Measurements from ENCODE around the gene LSG1. TPM values are rescaled to one million over a fixed set of nuclear protein-coding genes. Genes with fewer than 3 reads are reported as not detected.

Gene LSG1
- total RNA-seq, 1 donor from 2014 or later = 45.5 TPM

DNA sequence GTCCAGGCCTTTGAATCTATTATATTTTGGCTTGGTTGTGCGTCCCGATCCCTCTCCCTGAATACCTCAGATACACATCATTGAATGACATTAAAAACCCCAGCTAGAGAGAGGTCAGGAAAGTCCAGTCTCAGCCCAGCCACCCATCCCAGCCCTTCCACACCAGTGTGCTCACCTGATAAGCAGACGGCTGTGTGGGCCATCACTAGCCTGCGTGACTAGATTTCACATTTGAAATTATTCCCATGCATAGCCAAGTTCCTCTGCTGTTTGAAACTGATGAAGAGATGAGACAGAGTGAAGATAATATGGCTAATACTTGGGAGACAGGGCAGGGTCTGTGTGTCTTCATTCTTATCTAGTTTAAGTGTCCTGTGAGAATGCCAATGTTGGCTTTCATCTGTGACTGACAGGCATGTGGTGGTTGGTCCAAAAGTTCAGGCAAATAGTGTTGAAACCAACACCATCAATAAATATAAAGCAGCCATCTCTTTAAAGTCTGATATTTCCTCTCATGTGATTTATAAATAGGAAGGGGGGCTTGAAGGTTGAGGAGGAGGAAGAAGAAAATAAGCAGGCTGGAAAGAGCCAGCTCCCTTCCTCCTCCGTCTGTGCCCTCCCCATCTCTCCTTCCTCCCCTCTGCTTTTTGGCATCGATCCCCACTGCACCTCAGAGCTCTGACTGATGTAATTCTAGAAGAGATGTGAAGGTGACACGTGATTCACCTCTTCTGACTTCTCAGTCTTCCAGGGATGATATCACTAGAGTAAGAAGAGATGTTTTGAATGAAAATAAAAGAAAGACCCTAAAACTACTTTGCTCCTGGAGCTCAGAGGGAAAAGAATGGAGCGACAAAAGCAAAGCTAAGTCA, 18.7 kb upstream of the LSG1 start:
- peaks cover 50% of the 10 kb centered on the region for H3K27me3 Mint-ChIP-seq (ENCODE audit: low read depth)
- H3K4me3 Mint-ChIP-seq = no peak overlapping the region
- no peaks in the 10 kb centered on the region for H3K36me3 Mint-ChIP-seq (ENCODE audit: low read depth)
- no peak overlapping the region for H3K27ac Mint-ChIP-seq (ENCODE audit: unreplicated experiment)
- H3K4me1 Mint-ChIP-seq = peaks cover 22% of the 10 kb centered on the region
- TF ChIP-seq, protein P1, sequence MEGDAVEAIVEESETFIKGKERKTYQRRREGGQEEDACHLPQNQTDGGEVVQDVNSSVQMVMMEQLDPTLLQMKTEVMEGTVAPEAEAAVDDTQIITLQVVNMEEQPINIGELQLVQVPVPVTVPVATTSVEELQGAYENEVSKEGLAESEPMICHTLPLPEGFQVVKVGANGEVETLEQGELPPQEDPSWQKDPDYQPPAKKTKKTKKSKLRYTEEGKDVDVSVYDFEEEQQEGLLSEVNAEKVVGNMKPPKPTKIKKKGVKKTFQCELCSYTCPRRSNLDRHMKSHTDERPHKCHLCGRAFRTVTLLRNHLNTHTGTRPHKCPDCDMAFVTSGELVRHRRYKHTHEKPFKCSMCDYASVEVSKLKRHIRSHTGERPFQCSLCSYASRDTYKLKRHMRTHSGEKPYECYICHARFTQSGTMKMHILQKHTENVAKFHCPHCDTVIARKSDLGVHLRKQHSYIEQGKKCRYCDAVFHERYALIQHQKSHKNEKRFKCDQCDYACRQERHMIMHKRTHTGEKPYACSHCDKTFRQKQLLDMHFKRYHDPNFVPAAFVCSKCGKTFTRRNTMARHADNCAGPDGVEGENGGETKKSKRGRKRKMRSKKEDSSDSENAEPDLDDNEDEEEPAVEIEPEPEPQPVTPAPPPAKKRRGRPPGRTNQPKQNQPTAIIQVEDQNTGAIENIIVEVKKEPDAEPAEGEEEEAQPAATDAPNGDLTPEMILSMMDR (conservative IDR thresholded peaks at IDR 0.05) = no peak
- no peak for DNase-seq (ENCODE audit: low read depth, low spot score)
- no peaks in the 10 kb centered on the region for H3K9me3 Mint-ChIP-seq

DNA sequence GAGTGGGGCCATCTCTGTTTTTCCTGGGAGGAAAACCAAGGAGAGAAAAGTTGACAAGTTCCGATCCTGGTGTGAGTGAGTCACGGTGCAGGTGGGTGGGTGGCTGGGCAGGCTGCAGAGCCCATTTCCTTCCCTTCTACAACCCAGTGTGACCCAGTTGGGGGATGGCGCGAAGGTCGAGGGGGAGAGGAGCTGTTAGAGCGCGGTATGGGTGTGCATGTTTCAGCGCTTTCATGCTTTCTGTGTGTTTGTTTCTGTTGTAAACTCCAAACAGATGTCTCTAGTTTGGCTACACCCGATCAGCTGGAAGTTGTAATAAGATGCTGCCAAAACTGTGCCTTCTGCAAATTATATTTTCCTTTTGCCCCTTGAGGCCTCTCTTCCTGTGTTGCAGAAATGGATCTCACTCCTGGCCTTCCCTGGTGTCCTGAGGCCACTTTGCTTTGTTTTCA, 17.5 kb upstream of the LSG1 start:
- H3K4me3 Mint-ChIP-seq = peak overlapping the region; percentile 54
- no peaks in the 10 kb centered on the region for H3K9me3 Mint-ChIP-seq
- TF ChIP-seq, protein P1 (conservative IDR thresholded peaks at IDR 0.05) = no peak
- no peak overlapping the region for H3K27ac Mint-ChIP-seq (ENCODE audit: unreplicated experiment)
- H3K36me3 Mint-ChIP-seq (ENCODE audit: low read depth) = no peaks in the 10 kb centered on the region
- peaks cover 61% of the 10 kb centered on the region for H3K27me3 Mint-ChIP-seq (ENCODE audit: low read depth)
- DNase-seq (ENCODE audit: low read depth, low spot score) = no peak
- peaks cover 29% of the 10 kb centered on the region for H3K4me1 Mint-ChIP-seq

DNA sequence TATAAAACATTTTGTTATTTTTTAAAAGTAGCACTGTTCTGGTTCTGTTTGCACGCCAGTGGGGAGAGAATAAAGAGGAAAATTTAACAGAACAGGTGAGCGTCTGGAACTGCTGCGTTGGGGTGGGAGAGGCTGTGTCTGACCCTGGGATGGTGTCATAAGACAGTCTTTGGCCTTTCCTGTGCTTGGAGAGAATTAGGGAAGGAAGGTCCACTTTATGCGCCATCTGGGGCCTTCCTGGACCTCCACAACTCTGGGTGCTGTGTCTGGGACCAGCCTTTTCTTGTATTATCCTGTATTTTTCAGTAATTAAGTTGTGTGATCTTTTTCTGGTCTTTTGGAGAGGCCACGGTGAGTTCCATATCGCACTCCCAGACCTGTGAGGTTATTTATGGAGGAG, 17.0 kb upstream of the LSG1 start:
- Mint-ChIP-seq H3K27me3 (ENCODE audit: low read depth) (peaks cover 67% of the 10 kb centered on the region), H3K9me3 (no peaks in the 10 kb centered on the region), H3K27ac (ENCODE audit: unreplicated experiment) (no peak overlapping the region), H3K36me3 (ENCODE audit: low read depth) (no peaks in the 10 kb centered on the region), H3K4me1 (peaks cover 29% of the 10 kb centered on the region), H3K4me3 (peak overlapping the region; percentile 54)
- no peak for DNase-seq (ENCODE audit: low read depth, low spot score)
- TF ChIP-seq, protein P1 (conservative IDR thresholded peaks at IDR 0.05) = no peak

DNA sequence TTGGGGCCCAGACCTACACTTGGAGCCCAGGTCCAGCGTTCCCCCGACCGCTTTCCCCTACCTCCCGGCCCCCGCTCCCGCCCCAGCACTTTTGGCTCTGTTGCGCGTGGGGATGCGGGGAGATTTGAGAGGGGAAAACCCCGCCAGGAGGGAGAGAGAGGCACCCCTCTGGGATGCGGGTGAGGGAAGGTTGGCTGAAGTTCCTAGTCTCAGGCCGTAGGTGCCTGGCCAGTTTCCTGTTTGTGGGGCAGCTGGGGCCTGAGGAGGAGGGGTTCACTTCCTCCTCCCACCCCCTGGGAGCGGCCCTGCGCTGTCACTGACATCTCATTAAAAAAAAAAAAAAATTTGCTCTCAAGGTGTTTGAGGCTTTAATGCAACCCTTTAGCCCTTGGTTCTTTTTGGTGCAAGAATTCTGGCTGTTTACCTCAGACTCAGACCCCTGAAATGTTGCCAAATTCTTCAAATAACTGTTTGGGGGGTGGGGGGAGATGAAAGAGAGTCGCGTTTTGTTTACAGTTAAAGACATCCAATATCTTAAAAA, 16.3 kb upstream of the LSG1 start:
- peaks cover 71% of the 10 kb centered on the region for H3K27me3 Mint-ChIP-seq (ENCODE audit: low read depth)
- peak overlapping the region; percentile 15 for H3K4me3 Mint-ChIP-seq
- no peak overlapping the region for H3K27ac Mint-ChIP-seq (ENCODE audit: unreplicated experiment)
- TF ChIP-seq, protein P1 (conservative IDR thresholded peaks at IDR 0.05) = no peak
- no peaks in the 10 kb centered on the region for H3K36me3 Mint-ChIP-seq (ENCODE audit: low read depth)
- peak; percentile 9 for DNase-seq (ENCODE audit: low read depth, low spot score)
- H3K9me3 Mint-ChIP-seq = no peaks in the 10 kb centered on the region
- H3K4me1 Mint-ChIP-seq = peaks cover 29% of the 10 kb centered on the region

DNA sequence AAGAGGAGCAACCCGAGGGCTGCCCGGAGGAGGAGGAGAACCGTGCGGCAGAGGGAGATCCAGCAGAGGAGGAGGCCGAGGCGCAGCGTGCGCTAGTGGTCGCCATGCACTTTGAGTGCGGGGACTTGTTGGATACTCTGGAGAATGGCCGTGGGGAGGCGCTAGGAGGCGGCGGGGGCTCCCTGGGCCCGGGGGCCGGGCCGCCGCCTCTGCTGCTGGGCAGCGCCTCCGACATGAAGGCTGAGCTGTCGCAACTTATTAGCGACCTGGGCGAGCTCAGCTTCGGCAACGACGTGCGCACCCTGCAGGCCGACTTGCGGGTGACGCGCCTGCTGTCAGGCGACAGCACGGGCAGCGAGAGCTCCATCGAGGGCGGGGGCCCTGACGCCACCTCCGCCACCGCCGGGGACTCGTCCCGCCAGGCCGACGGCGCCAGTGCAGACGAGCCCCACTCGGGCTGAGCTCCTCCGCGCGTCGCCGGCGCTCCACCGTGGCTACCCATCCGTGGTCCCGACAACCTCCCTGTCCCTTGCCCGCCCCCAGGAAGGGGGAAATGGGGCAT, 15.7 kb upstream of the LSG1 start:
- Mint-ChIP-seq H3K4me1 (peaks cover 29% of the 10 kb centered on the region), H3K4me3 (peak overlapping the region; percentile 93), H3K9me3 (no peaks in the 10 kb centered on the region), H3K27me3 (ENCODE audit: low read depth) (peaks cover 76% of the 10 kb centered on the region), H3K36me3 (ENCODE audit: low read depth) (no peaks in the 10 kb centered on the region), H3K27ac (ENCODE audit: unreplicated experiment) (peak overlapping the region; percentile 97)
- DNase-seq (ENCODE audit: low read depth, low spot score) = peak; percentile 75
- TF ChIP-seq, protein P1 (conservative IDR thresholded peaks at IDR 0.05) = peak; percentile 64
